Mesendoderm (in vitro differentiated cells): ENCODE results near the gene CHST9.

Source experiments
- DNase-seq: peaks from one replicate; pipeline ENCODE4 v3.0.0; 2013
- H2AK5ac ChIP-seq: 2 replicates; pipeline ENCODE4 v1.6.1; 2013; ENCODE audit warnings: low read length, inconsistent platforms
- H2BK120ac ChIP-seq: 2 replicates; pipeline ENCODE4 v1.6.1; 2013; ENCODE audit warnings: low read depth, mild to moderate bottlenecking, low read length, moderate library complexity, mixed read lengths
- H2BK15ac ChIP-seq: replicated peaks from 2 replicates; pipeline ENCODE4 v1.6.1; 2013; ENCODE audit warnings: low read depth, mild to moderate bottlenecking, moderate library complexity
- H2BK5ac ChIP-seq: 2 replicates; pipeline ENCODE4 v1.6.1; 2013; ENCODE audit warnings: low read length, inconsistent platforms
- H3K18ac ChIP-seq: 2 replicates; pipeline ENCODE4 v1.6.1; 2013; ENCODE audit warnings: mild to moderate bottlenecking, low read length, mixed read lengths
- H3K23ac ChIP-seq: one replicate; pipeline ENCODE4 v1.6.1; 2013; ENCODE audit warnings: low read length
- H3K27ac ChIP-seq: 2 replicates; pipeline ENCODE4 v1.5.1; 2013; ENCODE audit warnings: low read depth, mild to moderate bottlenecking, inconsistent platforms, low read length, moderate library complexity
- H3K27me3 ChIP-seq: 2 replicates; pipeline ENCODE4 v1.6.1; 2013; ENCODE audit warnings: low read length, control low read depth, mild to moderate bottlenecking, inconsistent platforms; ENCODE audit not compliant: insufficient read depth, poor library complexity
- H3K36me3 ChIP-seq: 2 replicates; pipeline ENCODE4 v1.6.1; 2013; ENCODE audit warnings: low read length, inconsistent platforms; ENCODE audit not compliant: control insufficient read depth, insufficient read depth
- H3K4ac ChIP-seq: one replicate; pipeline ENCODE4 v1.6.1; 2013; ENCODE audit warnings: low read depth, mild to moderate bottlenecking, low read length, moderate library complexity
- H3K4me1 ChIP-seq: 2 replicates; pipeline ENCODE4 v1.6.1; 2013; ENCODE audit warnings: low read depth, low read length, inconsistent platforms; ENCODE audit not compliant: control insufficient read depth
- H3K4me2 ChIP-seq: 2 replicates; pipeline ENCODE4 v1.6.1; 2013; ENCODE audit warnings: low read length
- H3K4me3 ChIP-seq: 2 replicates; pipeline ENCODE4 v1.5.1; 2013; ENCODE audit warnings: mild to moderate bottlenecking, low read length
- H3K56ac ChIP-seq: one replicate; pipeline ENCODE4 v1.6.1; 2013; ENCODE audit warnings: low read length
- H3K79me1 ChIP-seq: 2 replicates; pipeline ENCODE4 v1.6.1; 2013; ENCODE audit warnings: low read length, inconsistent platforms
- H3K79me2 ChIP-seq: 2 replicates; pipeline ENCODE4 v1.6.1; 2013; ENCODE audit warnings: mild to moderate bottlenecking, low read length; ENCODE audit not compliant: control insufficient read depth, insufficient read depth
- H3K9ac ChIP-seq: 2 replicates; pipeline ENCODE4 v1.6.1; 2013; ENCODE audit warnings: low read length, inconsistent platforms
- H4K5ac ChIP-seq: one replicate; pipeline ENCODE4 v1.6.1; 2013; ENCODE audit warnings: low read length
- H4K8ac ChIP-seq: one replicate; pipeline ENCODE4 v1.6.1; 2013; ENCODE audit warnings: low read depth, mild to moderate bottlenecking, control low read depth, low read length, moderate library complexity
- WGBS: extraction: QIAGEN DNeasy Blood & Tissue Kit; methylation state at CpG from one replicate; pipeline ENCODE4 v1.1.7; 2013; ENCODE audit warnings: low lambda C conversion rate, missing lambda C conversion rate; ENCODE audit not compliant: insufficient coverage; ENCODE audit errors: extremely low coverage; 5-methylcytosine and 5-hydroxymethylcytosine counted together

Gene CHST9

GRCh38 chr18:27184115-27185024 is 738 bp downstream of the CHST9 start:
- Histone ChIP-seq H3K79me1 (no peaks in the 10 kb centered on the region), H3K4me3 (peak overlapping the region; percentile 12), H3K27me3 (no peaks in the 10 kb centered on the region)

GRCh38 chr18:27181726-27182125 is 3.4 kb downstream of the CHST9 start:
- Histone ChIP-seq H2BK5ac (no peak overlapping the region), H3K79me2 (no peaks in the 10 kb centered on the region), H3K4me2 (no peak overlapping the region), H3K4me1 (no peaks in the 10 kb centered on the region), H2BK15ac (no peak overlapping the region), H3K4ac (no peak overlapping the region), H3K27ac (no peak overlapping the region), H3K23ac (no peak overlapping the region), H2BK120ac (no peak overlapping the region), H2AK5ac (no peak overlapping the region), H4K5ac (no peak overlapping the region), H3K36me3 (no peaks in the 10 kb centered on the region), H4K8ac (no peak overlapping the region), H3K9ac (no peak overlapping the region), H3K56ac (no peak overlapping the region), H3K18ac (no peak overlapping the region), H3K79me1 (no peaks in the 10 kb centered on the region), H3K4me3 (no peak overlapping the region), H3K27me3 (no peaks in the 10 kb centered on the region)
- no peak for DNase-seq
- no CpG with 5 or more reads among the region's 1 CpG for WGBS

More at GRCh38 chr18:27184115-27185024, 738 bp downstream of the CHST9 start:
- peak; percentile 43 for DNase-seq
- Histone ChIP-seq H3K4ac (no peak overlapping the region), H4K5ac (no peak overlapping the region), H3K79me2 (no peaks in the 10 kb centered on the region), H3K23ac (peak overlapping the region; percentile 30), H3K56ac (peak overlapping the region; percentile 74), H3K36me3 (no peaks in the 10 kb centered on the region), H3K4me1 (no peaks in the 10 kb centered on the region), H3K27ac (no peak overlapping the region), H4K8ac (no peak overlapping the region), H2AK5ac (no peak overlapping the region), H3K9ac (peak overlapping the region; percentile 48), H2BK120ac (no peak overlapping the region), H2BK5ac (no peak overlapping the region), H3K18ac (peak overlapping the region; percentile 97), H2BK15ac (no peak overlapping the region), H3K4me2 (peak overlapping the region; percentile 26)
- no CpG with 5 or more reads among the region's 33 CpGs for WGBS

DNA sequence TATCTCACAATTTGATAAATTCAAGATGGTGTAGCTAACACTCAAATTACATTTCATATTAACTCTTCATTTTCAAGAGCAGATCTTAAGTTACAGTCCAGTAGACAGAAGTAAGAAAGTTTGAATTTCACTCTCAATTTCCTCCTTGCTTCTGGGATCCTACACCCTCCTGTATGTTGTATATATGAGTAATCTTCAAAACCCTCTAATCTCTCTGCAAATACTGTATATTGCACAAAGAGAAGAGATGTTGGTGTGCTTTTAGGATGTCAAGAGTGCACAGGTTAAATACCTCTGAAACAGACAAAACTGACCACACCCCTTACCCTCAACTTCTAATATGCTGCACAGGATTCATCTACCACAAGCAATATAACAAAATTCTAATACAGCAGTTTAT is 6.7 kb downstream of the CHST9 start:
- no peak for DNase-seq
- Histone ChIP-seq H3K56ac (no peak overlapping the region), H2BK15ac (no peak overlapping the region), H2BK120ac (no peak overlapping the region), H3K27ac (no peak overlapping the region), H3K23ac (no peak overlapping the region), H3K4me1 (peaks cover 3% of the 10 kb centered on the region), H3K36me3 (no peaks in the 10 kb centered on the region), H3K79me1 (no peaks in the 10 kb centered on the region), H3K18ac (no peak overlapping the region), H4K8ac (no peak overlapping the region), H3K4me3 (no peak overlapping the region), H3K9ac (no peak overlapping the region), H3K27me3 (no peaks in the 10 kb centered on the region), H3K79me2 (no peaks in the 10 kb centered on the region), H3K4ac (no peak overlapping the region), H3K4me2 (no peak overlapping the region), H2BK5ac (no peak overlapping the region), H4K5ac (no peak overlapping the region), H2AK5ac (no peak overlapping the region)

DNA sequence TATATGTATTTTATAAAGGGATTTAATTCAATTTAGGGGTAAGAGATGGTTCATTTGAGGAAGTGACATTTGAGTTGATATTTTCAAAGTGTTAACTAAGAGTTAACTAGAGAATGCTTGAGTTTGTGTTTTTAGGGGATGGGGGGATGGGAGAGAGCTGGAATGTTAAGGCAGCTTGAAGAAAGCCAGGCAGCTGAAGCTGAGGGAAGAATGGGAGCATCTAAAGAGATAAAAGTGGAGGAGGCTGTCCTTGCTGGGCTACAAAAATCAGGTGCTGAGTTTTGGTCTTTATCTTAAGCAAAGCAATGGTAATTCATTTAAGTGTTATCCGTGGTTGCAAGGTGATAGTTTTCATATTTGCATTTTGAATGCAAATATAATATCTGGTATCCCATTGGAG is 9.2 kb downstream of the CHST9 start:
- H3K36me3 ChIP-seq = no peaks in the 10 kb centered on the region
- no CpG with 5 or more reads among the region's 1 CpG for WGBS
- H2AK5ac ChIP-seq = no peak overlapping the region
- H3K4ac ChIP-seq = no peak overlapping the region
- H2BK15ac ChIP-seq = no peak overlapping the region
- H3K23ac ChIP-seq = no peak overlapping the region
- no peak overlapping the region for H4K5ac ChIP-seq
- no peaks in the 10 kb centered on the region for H3K27me3 ChIP-seq
- H2BK5ac ChIP-seq = no peak overlapping the region
- H3K27ac ChIP-seq = peak overlapping the region; percentile 58
- H3K18ac ChIP-seq = peak overlapping the region; percentile 28
- DNase-seq = peak; percentile 82
- no peak overlapping the region for H2BK120ac ChIP-seq
- H4K8ac ChIP-seq = peak overlapping the region; percentile 5
- H3K9ac ChIP-seq = no peak overlapping the region
- H3K79me1 ChIP-seq = no peaks in the 10 kb centered on the region
- H3K4me1 ChIP-seq = peaks cover 3% of the 10 kb centered on the region
- H3K56ac ChIP-seq = no peak overlapping the region
- H3K4me2 ChIP-seq = no peak overlapping the region
- H3K79me2 ChIP-seq = no peaks in the 10 kb centered on the region
- H3K4me3 ChIP-seq = no peak overlapping the region

GRCh38 chr18:27175245-27175644 is 9.9 kb downstream of the CHST9 start:
- no peaks in the 10 kb centered on the region for H3K27me3 ChIP-seq
- no peak overlapping the region for H4K8ac ChIP-seq
- peaks cover 3% of the 10 kb centered on the region for H3K4me1 ChIP-seq
- no peak overlapping the region for H2BK120ac ChIP-seq
- H3K23ac ChIP-seq = no peak overlapping the region
- no peak overlapping the region for H3K4ac ChIP-seq
- no peak overlapping the region for H3K56ac ChIP-seq
- no peaks in the 10 kb centered on the region for H3K36me3 ChIP-seq
- no peak overlapping the region for H3K18ac ChIP-seq
- no peak overlapping the region for H2AK5ac ChIP-seq
- H3K4me2 ChIP-seq = no peak overlapping the region
- no peaks in the 10 kb centered on the region for H3K79me1 ChIP-seq
- WGBS = no CpG with 5 or more reads among the region's 2 CpGs
- no peak overlapping the region for H3K9ac ChIP-seq
- H2BK15ac ChIP-seq = no peak overlapping the region
- no peak overlapping the region for H3K4me3 ChIP-seq
- no peak overlapping the region for H2BK5ac ChIP-seq
- no peak overlapping the region for H3K27ac ChIP-seq
- no peak for DNase-seq
- H3K79me2 ChIP-seq = no peaks in the 10 kb centered on the region
- H4K5ac ChIP-seq = no peak overlapping the region

GRCh38 chr18:27171993-27172392 is 13.1 kb downstream of the CHST9 start:
- H3K4ac ChIP-seq = no peak overlapping the region
- H3K18ac ChIP-seq = no peak overlapping the region
- no peak overlapping the region for H2BK5ac ChIP-seq
- H3K79me2 ChIP-seq = no peaks in the 10 kb centered on the region
- H2BK120ac ChIP-seq = no peak overlapping the region
- no peak overlapping the region for H3K9ac ChIP-seq
- H3K27me3 ChIP-seq = no peaks in the 10 kb centered on the region
- no peak overlapping the region for H3K23ac ChIP-seq
- no peak overlapping the region for H3K27ac ChIP-seq
- no peaks in the 10 kb centered on the region for H3K36me3 ChIP-seq
- peaks cover 3% of the 10 kb centered on the region for H3K4me1 ChIP-seq
- H3K56ac ChIP-seq = no peak overlapping the region
- no peak overlapping the region for H2AK5ac ChIP-seq
- H2BK15ac ChIP-seq = no peak overlapping the region
- H3K4me3 ChIP-seq = no peak overlapping the region
- no peak overlapping the region for H4K5ac ChIP-seq
- no peak for DNase-seq
- H3K79me1 ChIP-seq = no peaks in the 10 kb centered on the region
- H3K4me2 ChIP-seq = no peak overlapping the region
- no peak overlapping the region for H4K8ac ChIP-seq
- no CpG with 5 or more reads among the region's 1 CpG for WGBS
